ENCODE results near the gene SCEL. TPM values are rescaled to one million over a fixed set of nuclear protein-coding genes. Genes with fewer than 3 reads are reported as not detected.

The SCEL gene
- total and polyA plus RNA-seq, 7 donors: 0.04 TPM; not detected in 5

DNA sequence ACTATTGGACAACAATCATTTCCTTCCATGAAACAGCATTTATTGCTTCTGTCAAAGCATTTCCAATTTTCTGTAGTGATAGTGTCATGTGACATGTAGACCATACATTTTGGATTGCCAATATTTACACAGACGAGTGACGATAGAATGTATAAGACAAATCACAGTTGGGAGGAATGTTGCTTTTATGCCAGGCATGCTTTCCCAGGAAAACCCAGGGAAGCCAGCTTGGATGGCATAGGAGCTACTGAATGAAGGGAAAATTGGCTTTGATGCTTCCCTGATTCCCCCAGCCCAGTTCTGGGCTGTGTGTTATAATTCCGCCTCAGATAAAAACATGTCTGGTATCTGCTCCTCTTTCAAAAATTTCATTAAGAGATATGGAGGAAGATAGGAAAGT lies 22.5 kb downstream of the SCEL start:
- Histone ChIP-seq H3K36me3 (ENCODE audit: insufficient read depth in 1 of 2, low read depth in 1 of 2) (no peaks in the 10 kb centered on the region), H3K4me3 (no peak overlapping the region), H3K4me1 (no peaks in the 10 kb centered on the region), H3K9me3 (no peaks in the 10 kb centered on the region), H3K27ac (no peak overlapping the region), H3K27me3 (ENCODE audit: insufficient read depth in 3 of 3, low read length in 2 of 3) (no peaks in the 10 kb centered on the region)
- WGBS, 3 donors: 82 to 87% (median 84%) methylated on average over 3 of the region's 3 CpGs
- DNase-seq: no peak
- intact Hi-C loops (cut with DNase I): no loop called here
- TF ChIP-seq CTCF (IDR thresholded peaks at IDR 0.05): no peak
- ATAC-seq: no peak

GRCh38 chr13:77563111-77563510 lies 27.6 kb downstream of the SCEL start:
- Histone ChIP-seq H3K27me3 (ENCODE audit: insufficient read depth in 3 of 3, low read length in 2 of 3) (no peaks in the 10 kb centered on the region), H3K36me3 (ENCODE audit: insufficient read depth in 1 of 2, low read depth in 1 of 2) (no peaks in the 10 kb centered on the region), H3K4me3 (no peak overlapping the region), H3K9me3 (no peaks in the 10 kb centered on the region), H3K4me1 (no peaks in the 10 kb centered on the region), H3K27ac (no peak overlapping the region)
- intact Hi-C loops (cut with DNase I): no loop called here
- DNase-seq: no peak
- TF ChIP-seq CTCF (IDR thresholded peaks at IDR 0.05): no peak
- 13 to 24% (median 16%) methylated on average over 1 of the region's 1 CpG for WGBS, 3 donors
- ATAC-seq: no peak

GRCh38 chr13:77565635-77566034 lies 30.1 kb downstream of the SCEL start:
- no peaks in the 10 kb centered on the region for H3K4me1 ChIP-seq
- intact Hi-C loops (cut with DNase I): loop anchor here in 1 of 2 donors (5.0 kb wide), 1 partner anchor 68 kb away; no protein-coding TSS in a partner anchor

DNA sequence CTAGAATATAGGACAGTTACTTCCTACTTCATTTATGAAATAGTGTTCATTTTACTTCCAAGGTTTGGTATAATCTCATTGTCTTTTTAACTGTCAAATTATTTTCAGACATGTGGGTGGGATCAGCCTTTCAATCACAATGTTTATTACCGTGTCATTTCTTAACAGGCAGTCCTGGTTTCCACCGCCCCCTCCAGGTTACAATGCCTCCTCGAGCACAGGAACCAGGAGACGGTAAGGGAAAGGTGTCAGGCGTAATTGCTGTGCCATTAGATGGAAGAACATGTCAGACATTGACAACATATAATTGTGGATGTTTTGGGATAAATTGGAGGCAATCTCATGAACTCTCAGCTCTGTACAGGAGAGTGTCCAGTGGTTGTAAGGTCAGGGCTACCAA lies 36.5 kb downstream of the SCEL start:
- H3K9me3 ChIP-seq: no peaks in the 10 kb centered on the region
- WGBS, 3 donors: 67 to 75% (median 72%) methylated on average over 5 of the region's 5 CpGs
- no peak overlapping the region for H3K27ac ChIP-seq
- H3K4me1 ChIP-seq: no peaks in the 10 kb centered on the region
- no peaks in the 10 kb centered on the region for H3K36me3 ChIP-seq (ENCODE audit: insufficient read depth in 1 of 2, low read depth in 1 of 2)
- H3K4me3 ChIP-seq: no peak overlapping the region
- intact Hi-C loops (cut with DNase I): no loop called here
- H3K27me3 ChIP-seq (ENCODE audit: insufficient read depth in 3 of 3, low read length in 2 of 3): peaks cover 0 to 3% (median 2%) of the 10 kb centered on the region in 3 donors
- ATAC-seq (no peak), DNase-seq (no peak)
- TF ChIP-seq CTCF (IDR thresholded peaks at IDR 0.05): no peak

More at GRCh38 chr13:77565635-77566034, 30.1 kb downstream of the SCEL start:
- Histone ChIP-seq H3K36me3 (ENCODE audit: insufficient read depth in 1 of 2, low read depth in 1 of 2) (no peaks in the 10 kb centered on the region), H3K4me3 (no peak overlapping the region), H3K27me3 (ENCODE audit: insufficient read depth in 3 of 3, low read length in 2 of 3) (no peaks in the 10 kb centered on the region), H3K27ac (no peak overlapping the region), H3K9me3 (no peaks in the 10 kb centered on the region)
- DNase-seq (no peak), ATAC-seq (no peak)
- 7 to 11% (median 9%) methylated on average over 2 of the region's 2 CpGs for WGBS, 3 donors
- TF ChIP-seq CTCF (IDR thresholded peaks at IDR 0.05): peak; percentile 28

- no peak for TF ChIP-seq CTCF (IDR thresholded peaks at IDR 0.05)
- DNase-seq (no peak), ATAC-seq (no peak)
- Histone ChIP-seq H3K4me1 (no peaks in the 10 kb centered on the region), H3K27ac (no peak overlapping the region), H3K9me3 (no peaks in the 10 kb centered on the region), H3K27me3 (ENCODE audit: insufficient read depth in 3 of 3, low read length in 2 of 3) (peaks cover 0 to 3% (median 2%) of the 10 kb centered on the region in 3 donors), H3K36me3 (ENCODE audit: insufficient read depth in 1 of 2, low read depth in 1 of 2) (no peaks in the 10 kb centered on the region), H3K4me3 (no peak overlapping the region)
- 38 to 47% (median 42%) methylated on average over 3 of the region's 3 CpGs for WGBS, 3 donors
- intact Hi-C loops (cut with DNase I): no loop called here
These were observed 38.6 kb downstream of the SCEL start for GRCh38 chr13:77574096-77574495.
